KMS-11 (cell line): ENCODE results near the gene EIF2A.
"Not testable (repeated sequence)": the region's sequence is repeated elsewhere in the genome, so short reads cannot be mapped to it uniquely, and the experiment has no call there.

Source experiments
- H2AFZ ChIP-seq: fragments of 200-600 bp; sonication (generic); 2 replicates; pipeline ENCODE4 v1.6.1; 2016; ENCODE audit warnings: antibody characterized with exemption, mixed run types, low read depth
- H3K27ac ChIP-seq: fragments of 200-600 bp; sonication (generic); 2 replicates; pipeline ENCODE4 v1.6.1; 2016; ENCODE audit warnings: mild to moderate bottlenecking, mixed run types
- H3K27me3 ChIP-seq: fragments of 200-600 bp; sonication (generic); 2 replicates; pipeline ENCODE4 v1.6.1; 2017; ENCODE audit warnings: mild to moderate bottlenecking, low read depth, mixed run types, moderate library complexity; ENCODE audit not compliant: insufficient read depth
- H3K36me3 ChIP-seq: fragments of 200-600 bp; sonication (generic); 2 replicates; pipeline ENCODE4 v1.6.1; 2017; ENCODE audit warnings: mild to moderate bottlenecking, mixed run types; ENCODE audit not compliant: insufficient read depth
- H3K4me1 ChIP-seq: fragments of 200-600 bp; sonication (generic); 2 replicates; pipeline ENCODE4 v1.6.1; 2016; ENCODE audit warnings: mild to moderate bottlenecking, low read depth, mixed run types; ENCODE audit not compliant: poor library complexity, severe bottlenecking
- H3K4me2 ChIP-seq: fragments of 200-600 bp; sonication (generic); 2 replicates; pipeline ENCODE4 v1.7.0; 2016; ENCODE audit warnings: mild to moderate bottlenecking, mixed run types
- H3K4me3 ChIP-seq: fragments of 200-600 bp; sonication (generic); IDR thresholded peaks from 2 replicates; pipeline ENCODE4 v1.6.1; 2017; ENCODE audit warnings: low read depth, low read length, mixed read lengths; ENCODE audit not compliant: insufficient read depth
- H3K79me2 ChIP-seq: fragments of 200-600 bp; sonication (generic); 2 replicates; pipeline ENCODE4 v1.6.1; 2016; ENCODE audit warnings: low read depth, mixed run types; ENCODE audit not compliant: insufficient read depth
- H3K9ac ChIP-seq: fragments of 200-600 bp; sonication (generic); 2 replicates; pipeline ENCODE4 v1.6.1; 2016; ENCODE audit warnings: mild to moderate bottlenecking, mixed run types
- H4K20me1 ChIP-seq: fragments of 200-600 bp; sonication (generic); 2 replicates; pipeline ENCODE4 v1.6.1; 2016; ENCODE audit warnings: mild to moderate bottlenecking, mixed run types; ENCODE audit not compliant: insufficient read depth
- CTCF ChIP-seq: fragments of 200-600 bp; sonication (generic); conservative IDR thresholded peaks from 2 replicates; pipeline ENCODE4 v1.6.1; 2017; ENCODE audit warnings: low read depth, mild to moderate bottlenecking, antibody characterized with exemption, low read length, moderate library complexity, mixed read lengths

EIF2A gene

DNA sequence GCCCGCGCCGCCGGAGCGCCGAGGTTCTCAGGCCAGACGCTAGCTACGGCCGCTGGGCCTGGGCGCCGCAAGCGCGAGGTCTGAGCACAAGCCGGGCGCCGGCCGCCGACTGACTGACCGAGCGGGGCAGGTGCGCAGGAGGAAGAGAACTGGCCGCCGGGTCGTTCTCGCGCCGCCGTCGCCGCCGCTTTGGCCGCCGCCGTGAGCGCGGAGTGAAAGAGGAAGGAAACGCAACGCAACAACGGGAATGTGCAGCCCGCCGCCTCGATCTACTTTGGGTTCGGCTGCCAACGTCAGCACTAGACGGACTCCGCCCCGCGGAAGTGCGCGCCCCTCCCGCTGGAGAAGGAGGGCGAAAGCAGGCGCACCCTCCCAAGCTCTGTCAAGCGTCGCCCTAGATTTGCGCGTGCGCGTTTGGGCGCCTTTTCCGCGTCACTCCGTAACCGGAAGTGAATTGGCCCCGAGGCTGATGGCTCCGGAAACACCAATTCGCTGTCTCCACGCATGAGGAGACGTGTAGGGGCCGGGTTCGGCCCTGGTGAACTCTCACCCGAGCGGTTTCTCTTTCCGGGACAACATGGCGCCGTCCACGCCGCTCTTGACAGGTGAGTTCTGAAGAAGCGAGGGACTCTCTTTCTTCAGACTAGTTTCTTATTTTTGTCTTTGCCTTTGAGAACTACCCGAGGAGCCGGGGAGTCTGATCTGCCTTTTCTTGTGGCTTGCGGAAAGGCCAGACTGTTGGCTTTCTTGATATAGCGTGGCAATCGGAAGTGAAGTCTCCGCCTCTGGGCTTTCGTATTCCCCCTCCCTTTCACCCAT lies at the start of gene EIF2A, which contains the start of gene SERP1:
Gene EIF2A (plus strand): TSS at position 562 of the 819 bp plus-strand sequence. CDS start 16 bp downstream, at position 578.
Gene SERP1 (minus strand): TSS at position 271 of the 819 bp plus-strand sequence. CDS start 361 bp downstream, outside the sequence.
- peaks cover 94% of the 10 kb centered on the region for H3K79me2 ChIP-seq
- peak within 1 kb of the TSS; percentile 92 for H3K4me3 ChIP-seq
- H3K27ac ChIP-seq, result peak within 1 kb of the TSS; percentile 91
- H3K4me1 ChIP-seq, result peaks cover 62% of the 10 kb centered on the region
- H3K27me3 ChIP-seq, result no peaks in the 10 kb centered on the region
- H3K4me2 ChIP-seq, result peak within 1 kb of the TSS; percentile 85
- peak within 1 kb of the TSS; percentile 64 for H2AFZ ChIP-seq
- H3K9ac ChIP-seq, result peak within 1 kb of the TSS; percentile 92
- H3K36me3 ChIP-seq, result peaks cover 11% of the 10 kb centered on the region; the same call in 1 of the 2 replicates
- TF ChIP-seq CTCF, result no peak
- peaks cover 10% of the 10 kb centered on the region; the same call in 1 of the 2 replicates for H4K20me1 ChIP-seq

- TF ChIP-seq CTCF, result no peak
- Histone ChIP-seq H2AFZ (no peak overlapping the region), H3K27ac (no peak overlapping the region)
Observed at GRCh38 chr3:150497956-150498355, 48.6 kb upstream of the EIF2A start.

GRCh38 chr3:150500960-150501359 lies 45.6 kb upstream of the EIF2A start:
- not testable (repeated sequence) for H4K20me1 ChIP-seq, H2AFZ ChIP-seq, H3K27me3 ChIP-seq, H3K9ac ChIP-seq, H3K4me1 ChIP-seq, H3K4me3 ChIP-seq, H3K27ac ChIP-seq, H3K36me3 ChIP-seq, H3K4me2 ChIP-seq, H3K79me2 ChIP-seq

More at GRCh38 chr3:150497956-150498355, 48.6 kb upstream of the EIF2A start:
- no peaks in the 10 kb centered on the region for H3K36me3 ChIP-seq
- no peak overlapping the region for H3K4me3 ChIP-seq
- H3K79me2 ChIP-seq, result no peaks in the 10 kb centered on the region
- no peaks in the 10 kb centered on the region for H4K20me1 ChIP-seq
- no peaks in the 10 kb centered on the region for H3K27me3 ChIP-seq
- H3K4me2 ChIP-seq, result no peak overlapping the region
- no peaks in the 10 kb centered on the region for H3K4me1 ChIP-seq
- H3K9ac ChIP-seq, result no peak overlapping the region

DNA sequence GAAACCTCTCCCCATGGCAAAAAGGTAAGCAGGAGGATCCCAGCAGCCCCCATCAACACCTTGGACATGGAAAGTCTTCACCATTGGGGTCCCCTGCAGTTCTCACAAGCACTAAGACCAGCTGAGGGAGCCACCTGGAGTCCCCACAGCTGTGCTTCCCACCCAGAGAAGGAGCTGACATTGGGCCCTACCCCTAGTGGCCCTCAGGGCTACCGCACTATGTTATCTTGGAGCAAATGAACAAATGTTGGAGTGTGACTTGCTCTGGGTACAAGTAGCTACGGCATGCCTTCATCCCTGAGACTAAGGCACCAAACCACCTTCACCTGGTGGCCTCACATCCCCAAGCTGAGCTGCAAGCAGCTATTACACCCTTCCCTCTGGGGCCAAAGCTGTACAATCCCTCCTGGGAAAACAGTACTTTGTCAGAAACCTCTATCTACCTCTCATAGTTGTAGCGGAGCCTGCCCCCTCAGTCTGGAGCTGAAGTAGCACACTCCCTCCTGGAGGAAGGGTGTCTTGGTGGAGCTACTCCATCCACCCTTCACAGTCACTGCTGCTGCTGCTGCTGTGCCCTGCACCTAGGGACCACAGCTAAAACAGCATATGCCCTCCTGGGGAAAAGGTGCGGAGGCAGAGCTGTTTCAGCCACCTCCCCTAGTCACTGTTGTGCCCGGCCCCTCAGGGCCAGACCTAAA lies 43.0 kb upstream of the EIF2A start:
- Histone ChIP-seq H4K20me1 (no peaks in the 10 kb centered on the region), H3K27me3 (no peaks in the 10 kb centered on the region), H3K27ac (no peak overlapping the region), H2AFZ (no peak overlapping the region), H3K79me2 (no peaks in the 10 kb centered on the region), H3K4me2 (no peak overlapping the region), H3K9ac (no peak overlapping the region), H3K4me3 (no peak overlapping the region), H3K36me3 (no peaks in the 10 kb centered on the region), H3K4me1 (no peaks in the 10 kb centered on the region)
- TF ChIP-seq CTCF, result no peak
